Glutamatergic neuron (in vitro differentiated cells): ENCODE data around the gene ADISSP. TPM values are rescaled to one million over a fixed set of nuclear protein-coding genes. Genes with fewer than 3 reads are reported as not detected.

Source experiments
- DNase-seq: peaks from one replicate; pipeline ENCODE4 v3.0.0; 2022
- H3K27ac Mint-ChIP-seq: one replicate; pipeline ENCODE4 v1.8.0; 2020; ENCODE audit warnings: mild to moderate bottlenecking, mixed read lengths, inconsistent platforms; ENCODE audit not compliant: unreplicated experiment
- H3K27me3 Mint-ChIP-seq: one replicate; pipeline ENCODE4 v1.8.0; 2020; ENCODE audit warnings: mild to moderate bottlenecking, moderate library complexity, mixed read lengths, inconsistent platforms; ENCODE audit not compliant: unreplicated experiment
- H3K36me3 Mint-ChIP-seq: one replicate; pipeline ENCODE4 v1.8.0; 2020; ENCODE audit warnings: mild to moderate bottlenecking, mixed read lengths, inconsistent platforms; ENCODE audit not compliant: unreplicated experiment
- H3K4me1 Mint-ChIP-seq: one replicate; pipeline ENCODE4 v1.8.0; 2020; ENCODE audit warnings: mild to moderate bottlenecking, low read depth, mixed read lengths, inconsistent platforms; ENCODE audit not compliant: unreplicated experiment
- H3K4me3 Mint-ChIP-seq: one replicate; pipeline ENCODE4 v1.8.0; 2020; ENCODE audit warnings: mild to moderate bottlenecking, mixed read lengths, inconsistent platforms; ENCODE audit not compliant: unreplicated experiment
- H3K9me3 Mint-ChIP-seq: one replicate; pipeline ENCODE4 v1.8.0; 2020; ENCODE audit warnings: mild to moderate bottlenecking, moderate library complexity, mixed read lengths, inconsistent platforms; ENCODE audit not compliant: unreplicated experiment
- total RNA-seq: library from RNA; stranded (reverse); fragmentation: NEBNext Ultra II Directional; extraction: Animal tissue kit (Norgen Biotek cat#: 25700); gene quantifications from one replicate; pipeline ENCODE4 v1.2.1, GENCODE V29; 2021; ENCODE audit not compliant: unreplicated experiment
- TF ChIP-seq, protein P1 (sequence below): fragments of 200-600 bp; sonication (generic); IDR thresholded peaks from one replicate; pipeline ENCODE4 v1.5.0; 2021; ENCODE audit not compliant: partially characterized antibody, unreplicated experiment

Gene ADISSP
- total RNA-seq, 1 donor from 2014 or later, result 54.6 TPM

DNA sequence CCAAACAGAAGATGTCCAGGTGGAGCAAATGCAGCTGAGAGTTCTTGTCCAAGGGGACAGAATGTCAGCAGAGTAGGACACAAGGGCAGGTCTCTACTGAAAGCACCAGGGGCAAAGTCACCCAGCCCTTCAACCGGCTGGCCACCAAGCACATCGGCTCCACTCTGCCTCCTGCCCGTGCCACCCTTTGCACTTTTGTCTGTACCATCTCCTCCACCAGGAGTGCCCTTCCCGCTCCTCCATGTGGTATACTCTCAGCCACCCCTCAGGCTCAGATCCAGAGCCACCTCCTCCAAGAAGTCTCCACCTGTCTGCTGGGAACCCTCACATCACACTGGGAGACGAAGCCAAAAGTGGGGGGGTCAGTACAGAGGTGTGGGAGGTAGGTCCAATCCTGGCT is 39.2 kb downstream of the ADISSP start:
- Mint-ChIP-seq H3K9me3 (peaks cover 5% of the 10 kb centered on the region), H3K27me3 (peaks cover 13% of the 10 kb centered on the region), H3K27ac (no peak overlapping the region), H3K4me1 (peaks cover 7% of the 10 kb centered on the region), H3K36me3 (no peaks in the 10 kb centered on the region), H3K4me3 (no peak overlapping the region)
- TF ChIP-seq, protein P1, sequence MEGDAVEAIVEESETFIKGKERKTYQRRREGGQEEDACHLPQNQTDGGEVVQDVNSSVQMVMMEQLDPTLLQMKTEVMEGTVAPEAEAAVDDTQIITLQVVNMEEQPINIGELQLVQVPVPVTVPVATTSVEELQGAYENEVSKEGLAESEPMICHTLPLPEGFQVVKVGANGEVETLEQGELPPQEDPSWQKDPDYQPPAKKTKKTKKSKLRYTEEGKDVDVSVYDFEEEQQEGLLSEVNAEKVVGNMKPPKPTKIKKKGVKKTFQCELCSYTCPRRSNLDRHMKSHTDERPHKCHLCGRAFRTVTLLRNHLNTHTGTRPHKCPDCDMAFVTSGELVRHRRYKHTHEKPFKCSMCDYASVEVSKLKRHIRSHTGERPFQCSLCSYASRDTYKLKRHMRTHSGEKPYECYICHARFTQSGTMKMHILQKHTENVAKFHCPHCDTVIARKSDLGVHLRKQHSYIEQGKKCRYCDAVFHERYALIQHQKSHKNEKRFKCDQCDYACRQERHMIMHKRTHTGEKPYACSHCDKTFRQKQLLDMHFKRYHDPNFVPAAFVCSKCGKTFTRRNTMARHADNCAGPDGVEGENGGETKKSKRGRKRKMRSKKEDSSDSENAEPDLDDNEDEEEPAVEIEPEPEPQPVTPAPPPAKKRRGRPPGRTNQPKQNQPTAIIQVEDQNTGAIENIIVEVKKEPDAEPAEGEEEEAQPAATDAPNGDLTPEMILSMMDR, result no peak
- no peak for DNase-seq

DNA sequence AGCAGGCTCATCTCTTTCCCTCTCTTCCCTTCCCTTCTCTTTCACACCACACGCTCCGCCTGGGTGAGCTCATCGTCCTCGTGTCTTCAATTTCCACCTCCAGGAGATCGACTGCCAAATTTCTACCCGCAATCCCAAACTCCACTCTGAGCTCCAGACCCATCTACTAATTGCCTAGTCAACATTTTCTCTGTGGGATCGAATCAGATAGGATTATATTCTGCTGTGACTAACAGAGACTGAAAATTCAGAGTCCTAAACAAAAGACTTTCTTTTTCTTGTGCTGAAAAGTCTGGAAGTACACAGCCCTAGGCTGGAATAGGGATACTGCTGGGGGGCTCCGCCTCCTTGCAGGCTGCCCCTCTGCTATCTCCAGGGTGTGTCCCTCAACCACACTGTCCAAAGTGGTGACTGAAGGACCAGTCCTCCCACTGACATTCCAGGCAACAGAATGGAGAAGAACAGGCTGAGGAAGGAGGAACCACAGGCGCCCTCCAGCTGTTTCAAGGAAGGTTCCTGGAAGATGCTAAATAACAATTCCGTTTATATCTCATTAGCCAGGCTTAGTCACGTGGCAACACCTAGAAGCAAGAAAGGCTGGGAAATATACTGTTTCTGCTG is 40.0 kb downstream of the ADISSP start:
- H3K27me3 Mint-ChIP-seq, result peaks cover 9% of the 10 kb centered on the region
- TF ChIP-seq, protein P1, result no peak
- peaks cover 5% of the 10 kb centered on the region for H3K9me3 Mint-ChIP-seq
- DNase-seq, result no peak
- no peak overlapping the region for H3K27ac Mint-ChIP-seq
- H3K36me3 Mint-ChIP-seq, result no peaks in the 10 kb centered on the region
- H3K4me1 Mint-ChIP-seq, result peaks cover 6% of the 10 kb centered on the region
- no peak overlapping the region for H3K4me3 Mint-ChIP-seq

DNA sequence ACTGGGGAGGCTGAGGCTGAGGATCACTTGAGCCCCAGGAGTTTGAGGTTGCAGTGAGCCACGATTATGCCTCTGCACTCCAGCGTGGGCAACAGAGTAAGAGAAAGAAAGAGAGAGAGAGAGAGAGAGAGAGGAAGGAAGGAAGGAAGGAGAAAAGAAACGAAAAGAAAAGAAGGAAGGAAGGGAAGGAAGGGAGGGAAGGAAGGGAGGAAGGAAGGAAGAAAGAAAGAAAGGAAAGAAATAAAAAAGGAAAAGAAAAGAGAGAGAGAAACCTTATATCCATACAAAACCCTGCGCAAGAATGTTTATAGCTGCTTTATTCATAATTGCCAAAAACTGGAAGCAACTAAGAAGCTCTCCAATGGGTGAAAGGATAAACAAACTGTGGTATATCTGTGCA is 43.2 kb downstream of the ADISSP start:
- no peaks in the 10 kb centered on the region for H3K36me3 Mint-ChIP-seq
- peaks cover 1% of the 10 kb centered on the region for H3K4me1 Mint-ChIP-seq
- no peak overlapping the region for H3K4me3 Mint-ChIP-seq
- TF ChIP-seq, protein P1, result no peak
- DNase-seq, result no peak
- H3K9me3 Mint-ChIP-seq, result peaks cover 2% of the 10 kb centered on the region
- H3K27ac Mint-ChIP-seq, result no peak overlapping the region
- peaks cover 6% of the 10 kb centered on the region for H3K27me3 Mint-ChIP-seq

DNA sequence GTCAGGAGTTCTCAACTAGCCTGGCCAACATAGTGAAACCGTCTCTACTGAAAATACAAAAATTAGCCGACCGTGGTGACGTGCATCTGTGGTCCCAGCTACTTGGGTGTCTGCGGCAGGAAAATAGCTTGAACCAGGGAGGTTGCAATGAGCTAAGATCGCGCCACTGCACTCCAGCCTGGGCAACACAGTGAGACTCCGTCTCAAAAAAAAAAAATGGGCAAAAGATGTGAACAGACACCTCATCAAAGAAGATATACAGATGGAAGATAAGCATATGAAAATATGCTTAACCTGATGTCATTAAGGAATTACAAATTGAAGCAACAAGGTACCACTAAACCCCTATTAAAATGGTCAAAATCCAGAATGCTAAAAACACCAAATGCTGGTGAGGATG is 44.3 kb downstream of the ADISSP start:
- peaks cover 6% of the 10 kb centered on the region for H3K27me3 Mint-ChIP-seq
- H3K9me3 Mint-ChIP-seq, result peaks cover 2% of the 10 kb centered on the region
- H3K36me3 Mint-ChIP-seq, result no peaks in the 10 kb centered on the region
- H3K4me1 Mint-ChIP-seq, result peaks cover 1% of the 10 kb centered on the region
- DNase-seq, result no peak
- H3K4me3 Mint-ChIP-seq, result no peak overlapping the region
- H3K27ac Mint-ChIP-seq, result no peak overlapping the region
- TF ChIP-seq, protein P1, result no peak

DNA sequence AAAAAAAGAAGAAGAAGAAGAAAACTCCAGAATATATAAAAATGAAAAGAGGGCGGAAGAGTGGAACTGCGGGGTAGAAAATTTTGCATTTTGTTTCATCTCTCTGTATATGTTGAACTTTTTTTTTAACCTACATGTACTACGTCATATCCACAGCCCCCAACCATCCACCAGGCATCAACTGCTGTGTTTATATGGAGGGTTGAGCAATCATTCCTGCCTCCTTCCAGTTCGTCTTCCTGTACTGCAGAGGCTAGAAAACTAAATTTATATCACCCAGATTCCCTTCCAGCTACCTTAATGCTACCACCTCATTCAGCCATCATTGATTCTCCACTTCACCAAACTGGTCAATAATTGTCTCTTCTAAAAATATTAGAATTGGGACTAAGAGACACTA is 45.6 kb downstream of the ADISSP start:
- Mint-ChIP-seq H3K27ac (no peak overlapping the region), H3K4me1 (peaks cover 4% of the 10 kb centered on the region), H3K4me3 (no peak overlapping the region), H3K36me3 (no peaks in the 10 kb centered on the region), H3K27me3 (peaks cover 8% of the 10 kb centered on the region), H3K9me3 (no peaks in the 10 kb centered on the region)
- no peak for DNase-seq
- TF ChIP-seq, protein P1, result no peak
